HG02938 (cell line): ENCODE measurements around the gene FAM222A.

Source experiments
- ATAC-seq: cut with Tn5 transposase; IDR thresholded peaks from one replicate; pipeline ENCODE4 v1.9.1; 2021; ENCODE audit warnings: mild to moderate bottlenecking, moderate library complexity; ENCODE audit not compliant: unreplicated experiment

The FAM222A gene

GRCh38 chr12:109710747-109711595 is 2.7 kb upstream of the FAM222A start:
- no peak for ATAC-seq

DNA sequence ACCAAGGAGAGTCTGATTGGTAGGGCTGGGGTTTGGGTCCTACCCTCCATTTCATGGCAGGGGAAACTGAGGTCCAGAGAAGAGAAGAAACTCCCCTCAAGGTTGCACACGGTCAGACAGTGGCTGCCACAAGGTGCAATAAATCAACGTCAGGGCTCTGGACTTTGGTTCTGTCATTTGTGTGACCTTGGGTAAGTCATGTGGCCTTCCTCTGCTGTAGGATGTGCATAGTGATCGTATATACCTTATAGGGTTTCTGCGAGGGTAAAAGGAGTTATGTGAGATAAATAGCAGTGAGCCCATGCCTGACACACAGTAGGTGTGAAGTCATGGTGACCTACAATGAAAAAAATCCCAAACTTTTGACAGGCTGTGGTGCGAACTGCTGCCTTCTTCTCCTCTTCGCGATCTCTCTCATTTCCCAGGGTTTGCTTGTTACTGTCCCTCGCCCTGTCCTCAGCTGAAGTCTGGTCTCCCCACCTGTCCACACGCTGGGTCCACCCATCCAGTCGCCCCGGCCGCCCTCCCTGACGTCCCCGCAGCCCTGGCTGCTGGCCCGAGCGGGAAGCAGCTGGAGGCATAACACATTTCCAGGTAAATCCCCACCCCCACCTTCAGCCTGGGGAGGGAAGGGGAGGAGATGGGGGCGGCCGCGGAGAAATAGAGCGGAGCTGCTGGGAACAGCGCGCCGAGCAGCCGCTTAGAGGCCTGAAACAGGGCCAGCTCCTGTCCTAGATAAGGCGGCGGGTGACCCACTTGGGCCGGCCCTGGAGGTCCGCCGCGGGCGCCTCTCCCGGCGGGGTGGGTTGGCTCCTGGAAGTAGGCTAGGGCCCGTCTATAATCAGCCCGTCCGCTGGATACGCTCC is 1.8 kb upstream of the FAM222A start:
- ATAC-seq = no peak

DNA sequence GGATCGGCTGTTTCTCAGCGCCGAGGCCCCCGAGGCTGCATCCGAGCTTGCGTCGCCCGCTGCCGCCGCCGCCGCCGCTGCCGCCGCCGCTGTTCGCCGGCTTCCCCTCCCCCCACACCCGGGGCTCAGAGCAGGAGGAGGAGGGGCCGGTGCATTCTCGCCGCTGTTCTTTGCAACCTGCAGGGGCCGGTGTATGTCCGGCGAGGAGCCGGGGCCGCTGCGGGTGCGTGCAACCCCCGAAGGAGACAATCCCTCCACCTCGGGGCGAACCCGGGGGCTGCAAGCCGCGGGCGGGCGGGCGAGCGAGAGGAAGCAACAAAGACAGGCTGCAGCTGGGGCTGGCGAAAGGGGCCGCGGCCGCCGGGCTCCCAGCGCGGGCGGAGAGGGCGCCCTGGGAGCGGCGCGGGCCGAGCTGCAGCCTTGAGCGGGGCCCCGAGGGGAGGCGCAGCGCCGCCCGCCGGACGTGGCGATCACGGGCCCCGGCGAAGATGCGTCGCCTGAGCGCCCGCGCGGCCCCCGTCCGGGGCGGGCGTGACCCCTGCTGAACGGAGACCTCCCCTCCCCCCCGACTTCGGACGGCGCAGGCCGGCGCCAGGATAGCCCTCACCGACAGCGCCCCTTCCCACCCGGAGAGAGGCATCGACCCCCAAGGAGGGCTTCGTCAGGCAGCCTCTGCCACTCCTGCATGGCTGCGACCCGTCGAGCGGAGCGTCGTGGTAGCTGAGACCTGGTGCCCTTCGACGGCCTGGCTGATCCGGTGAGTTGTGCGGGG is 702 bp downstream of the FAM222A start:
- peak; percentile 26 for ATAC-seq

DNA sequence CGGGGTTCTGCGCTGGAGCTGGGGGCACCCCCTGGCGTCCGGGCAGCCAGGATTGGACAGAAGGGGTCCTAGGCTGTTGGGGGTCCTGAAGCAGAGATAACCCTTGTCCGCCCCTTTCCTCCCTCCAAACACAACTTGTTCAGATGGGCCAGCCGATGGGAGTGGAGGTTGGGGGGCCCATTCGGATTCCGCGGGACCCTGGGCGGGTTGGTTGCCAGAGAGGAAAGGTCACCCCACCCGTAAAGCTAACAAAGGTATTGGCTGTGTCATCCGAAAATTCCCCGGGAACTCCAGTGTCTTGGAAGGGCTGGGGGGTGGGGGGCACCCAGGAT is 1.3 kb downstream of the FAM222A start:
- no peak for ATAC-seq

DNA sequence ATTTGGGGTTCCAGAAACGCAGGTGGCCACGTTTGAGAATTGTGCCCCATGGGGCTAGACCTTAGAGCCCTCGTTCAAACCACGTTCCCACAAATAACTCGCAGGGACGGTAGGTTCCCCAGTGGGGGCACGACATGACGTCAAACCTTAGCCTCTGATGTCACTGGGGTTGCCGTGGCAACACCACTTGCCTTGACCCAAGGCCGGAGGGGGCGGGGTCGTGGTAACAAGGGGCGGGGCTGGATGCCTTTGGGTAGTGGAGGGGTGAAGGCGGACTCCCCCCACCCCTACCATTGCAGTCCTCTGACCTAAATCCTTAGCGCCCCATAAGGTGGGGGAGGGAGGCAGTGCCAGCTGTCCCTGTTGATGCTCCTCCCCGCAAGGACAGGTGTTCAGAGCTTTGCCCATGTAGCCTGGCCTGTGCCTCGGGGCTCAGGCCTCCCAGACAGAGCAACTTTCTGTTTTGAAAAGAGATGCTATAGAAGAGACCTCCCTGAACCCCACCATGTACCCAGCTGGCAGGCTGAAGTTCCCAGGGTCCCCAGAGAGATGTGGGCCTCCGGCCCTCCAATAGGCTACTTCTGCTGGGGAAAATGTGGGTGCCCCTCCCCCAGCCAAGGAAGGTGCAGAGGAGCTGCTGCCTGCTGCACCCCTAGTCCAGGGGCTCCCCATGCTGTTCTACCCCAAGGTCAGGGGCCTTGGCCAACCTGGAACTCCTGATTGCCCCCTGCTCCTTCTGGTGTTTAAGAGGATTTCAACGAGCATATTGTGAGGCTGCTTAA is 1.9 kb downstream of the FAM222A start:
- ATAC-seq = no peak

GRCh38 chr12:109716092-109716479 is 2.5 kb downstream of the FAM222A start:
- no peak for ATAC-seq

- ATAC-seq = no peak
Observed at GRCh38 chr12:109716512-109717389, 3.1 kb downstream of the FAM222A start.

- no peak for ATAC-seq
Observed at GRCh38 chr12:109717390-109718357, 4.0 kb downstream of the FAM222A start.

DNA sequence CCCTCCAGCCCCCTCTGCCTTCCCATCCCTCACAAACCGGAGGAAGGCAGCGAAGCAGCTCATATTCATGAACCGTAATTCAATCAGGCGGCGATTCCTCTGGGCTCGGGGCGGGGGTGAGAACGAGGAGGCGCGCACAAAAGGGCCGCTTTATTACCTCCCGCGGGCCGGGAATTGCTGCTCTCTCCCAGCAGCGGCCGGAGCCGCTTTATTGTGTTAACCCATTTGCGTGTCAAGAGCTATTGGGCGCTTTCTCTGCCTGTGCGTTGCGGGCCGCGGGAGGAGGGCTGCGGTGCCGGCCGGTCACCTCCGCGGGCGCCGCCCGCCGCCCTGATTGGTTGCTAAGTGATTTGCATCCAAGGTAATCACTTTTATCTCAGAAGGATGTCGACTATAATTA is 4.8 kb downstream of the FAM222A start:
- no peak for ATAC-seq

GRCh38 chr12:109719123-109720022 is 5.7 kb downstream of the FAM222A start:
- no peak for ATAC-seq

DNA sequence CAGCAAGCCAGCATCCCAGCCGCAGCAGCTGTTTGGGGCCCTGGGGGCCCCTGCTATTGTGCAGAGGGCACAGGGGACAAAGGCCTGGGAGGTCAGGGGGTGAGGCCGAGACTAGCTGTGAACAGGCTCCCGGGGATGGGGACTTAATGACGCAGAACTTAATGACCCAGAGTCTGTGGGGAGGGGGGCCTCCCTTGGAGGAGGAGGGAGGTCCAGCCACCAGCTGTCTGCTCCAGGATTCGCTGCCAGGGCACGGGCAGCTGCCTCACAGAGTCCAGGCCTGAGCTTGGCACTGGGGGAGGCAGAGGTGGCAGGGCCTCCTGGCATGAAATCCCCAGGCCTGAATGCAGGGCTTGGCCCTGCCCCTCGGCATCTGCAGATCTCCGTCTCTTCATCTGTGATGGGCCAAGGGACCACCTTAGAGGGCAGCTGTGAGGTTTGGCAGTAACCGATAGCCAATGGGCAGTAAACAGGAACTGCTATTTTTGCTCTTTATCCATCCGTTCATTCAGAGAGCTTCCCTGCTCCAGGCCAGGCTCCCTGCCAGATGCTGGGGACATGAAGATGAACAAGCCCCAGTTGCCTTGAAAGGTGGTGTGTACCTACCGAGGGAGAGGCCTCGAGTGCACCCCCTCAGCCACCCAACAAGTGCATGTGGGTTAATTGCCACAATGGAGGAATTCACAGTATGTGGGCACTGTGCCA is 6.7 kb downstream of the FAM222A start:
- ATAC-seq = no peak

- no peak for ATAC-seq
Observed at GRCh38 chr12:109720857-109721189, 7.2 kb downstream of the FAM222A start.

GRCh38 chr12:109721276-109721675 is 7.7 kb downstream of the FAM222A start:
- no peak for ATAC-seq

- no peak for ATAC-seq
Observed at GRCh38 chr12:109722022-109722720, 8.5 kb downstream of the FAM222A start.

GRCh38 chr12:109722721-109723094 is 9.1 kb downstream of the FAM222A start:
- no peak for ATAC-seq

- no peak for ATAC-seq
Observed at GRCh38 chr12:109723311-109723881, 9.8 kb downstream of the FAM222A start.
